GM19328 (cell line): ENCODE data around the gene GRM3.

Experiments used
- ATAC-seq: cut with Tn5 transposase; IDR thresholded peaks from one replicate; pipeline ENCODE4 v1.9.1; 2021; ENCODE audit warnings: mild to moderate bottlenecking, moderate library complexity; ENCODE audit not compliant: unreplicated experiment

The GRM3 gene

DNA sequence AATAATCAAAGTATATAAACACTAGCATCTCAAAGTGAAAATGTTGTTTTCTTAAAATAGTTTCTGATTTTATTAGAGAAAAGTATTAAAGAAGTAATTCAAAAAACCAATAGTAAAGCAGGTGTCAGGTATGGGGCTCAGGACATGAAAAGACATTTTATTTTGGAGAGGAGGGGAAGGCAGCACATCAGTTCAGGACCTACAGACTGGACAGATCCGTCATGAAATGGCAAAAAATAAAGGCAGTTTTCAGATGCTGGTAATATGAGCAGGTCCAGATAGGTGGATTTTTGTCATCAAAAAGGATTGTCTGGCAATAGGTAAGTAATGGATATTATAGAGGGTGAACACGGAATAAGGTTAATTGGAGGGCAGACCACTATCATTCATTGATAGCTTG lies 49.0 kb downstream of the GRM3 start:
- no peak for ATAC-seq

DNA sequence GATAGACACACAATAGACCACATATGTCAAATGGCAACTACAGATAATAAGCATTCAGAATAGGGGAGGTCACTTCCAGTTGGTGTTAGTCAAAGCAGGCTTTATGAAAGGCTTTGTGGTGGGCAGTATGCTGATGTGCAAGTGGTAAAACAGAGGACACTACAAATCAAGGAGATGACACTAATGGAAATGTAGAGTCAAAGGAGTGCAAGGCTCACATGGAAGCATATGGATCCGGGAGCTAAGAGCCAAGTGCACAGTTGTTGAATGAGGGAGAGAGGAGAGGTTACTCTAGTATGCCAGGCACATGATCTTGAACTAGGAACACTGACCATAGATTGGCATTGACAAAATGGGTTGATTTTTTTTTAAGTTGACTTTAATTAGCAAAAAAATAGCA lies 62.7 kb downstream of the GRM3 start:
- no peak for ATAC-seq

DNA sequence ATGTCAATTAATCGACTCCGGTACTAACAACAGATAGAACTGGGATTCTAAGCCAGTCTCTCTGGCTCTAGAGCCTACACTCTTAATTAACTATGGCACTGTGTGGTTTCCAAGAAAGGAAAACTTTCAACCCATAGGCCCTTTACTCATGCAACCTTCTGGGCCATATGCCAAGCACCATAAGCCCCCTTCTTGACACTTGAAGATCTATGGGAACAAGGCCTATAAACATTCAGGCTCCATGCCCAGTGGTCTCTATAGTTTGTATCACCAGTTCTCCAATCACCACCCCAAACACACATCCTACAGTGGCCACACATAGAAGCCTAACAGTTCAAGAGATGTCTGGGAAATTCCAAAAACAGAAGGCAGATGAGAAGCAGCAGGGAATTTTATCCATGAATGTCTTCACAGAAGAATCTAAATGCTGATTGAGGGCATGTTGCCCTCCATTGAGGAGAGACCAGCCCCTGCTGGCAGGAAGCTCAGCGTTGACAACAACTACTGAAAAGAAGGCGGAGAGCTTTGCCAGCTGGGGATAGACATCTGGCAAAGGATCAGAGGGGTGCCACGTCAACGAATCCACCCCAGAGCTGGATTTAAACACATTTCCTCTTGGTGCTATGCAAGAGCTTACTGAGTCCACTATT lies 64.4 kb downstream of the GRM3 start:
- no peak for ATAC-seq

DNA sequence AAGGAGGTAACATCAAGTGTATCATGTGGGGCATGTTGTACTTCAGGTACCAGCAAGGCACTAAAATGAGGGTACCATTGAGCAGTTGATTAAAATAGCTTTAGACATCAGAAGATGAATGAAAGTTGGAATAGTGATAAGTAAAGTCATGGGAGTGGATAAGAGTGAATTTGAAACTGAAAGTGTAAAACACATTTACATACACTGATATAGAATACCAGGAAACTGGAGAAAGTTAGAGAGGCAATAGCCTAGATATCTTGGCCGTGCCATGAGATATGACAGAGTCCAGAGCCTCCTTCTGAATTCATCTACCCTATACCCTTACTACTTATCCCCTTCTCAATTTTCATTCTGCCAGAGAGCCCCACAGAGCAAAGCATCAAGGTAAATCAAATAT lies 76.6 kb downstream of the GRM3 start:
- no peak for ATAC-seq

DNA sequence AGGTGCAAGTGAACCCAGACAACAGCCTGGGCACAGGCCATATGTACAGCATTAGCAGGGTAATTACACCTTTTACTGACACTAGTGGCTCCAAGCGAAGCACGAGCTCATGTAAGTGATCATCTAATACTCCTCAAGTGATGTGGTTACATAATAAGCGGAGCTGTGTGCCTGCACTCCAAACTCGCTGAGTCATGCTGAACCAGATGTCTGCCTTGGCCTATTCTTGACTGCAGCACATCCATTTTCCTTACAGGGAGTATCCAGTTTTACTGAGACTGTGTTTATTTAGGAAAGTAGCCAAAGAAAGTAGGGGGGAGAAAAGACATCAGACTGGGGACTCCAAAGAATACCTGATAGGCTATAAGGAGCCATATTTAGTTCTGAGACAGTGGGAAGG lies 90.1 kb downstream of the GRM3 start:
- no peak for ATAC-seq

DNA sequence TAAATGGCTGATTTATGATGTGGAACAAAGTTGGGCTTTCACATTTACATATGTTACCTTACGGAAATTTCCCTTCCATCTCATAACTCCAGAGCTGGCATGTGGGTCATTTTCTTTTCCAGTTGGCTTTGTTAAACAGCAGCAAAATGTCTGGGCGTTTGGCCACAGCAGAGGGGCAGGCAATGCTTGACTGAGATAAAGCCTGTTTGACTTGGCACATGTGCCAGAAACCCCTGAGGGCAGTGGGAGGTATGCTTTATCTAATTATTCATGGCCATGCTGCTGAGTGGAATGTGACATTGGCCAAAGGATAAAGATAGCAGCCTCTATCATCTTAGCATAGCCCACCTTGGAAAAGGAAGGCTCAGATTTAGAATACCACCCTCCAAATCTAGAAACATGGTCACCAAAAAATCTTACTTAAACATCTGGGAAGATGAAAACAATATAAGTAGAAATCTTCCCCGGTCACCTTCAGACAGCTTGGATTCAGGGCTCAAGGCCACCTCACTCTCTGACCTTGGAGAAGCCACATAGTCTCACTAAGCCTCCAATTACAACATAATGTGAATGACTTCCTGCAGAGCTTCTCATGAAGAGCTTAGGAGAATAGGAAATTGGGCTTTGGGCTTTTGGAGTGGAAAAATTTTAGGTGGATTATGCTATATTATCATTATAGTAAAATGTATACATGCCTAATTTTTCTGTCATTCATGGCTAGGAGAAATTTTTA lies 101.5 kb downstream of the GRM3 start:
- no peak for ATAC-seq

DNA sequence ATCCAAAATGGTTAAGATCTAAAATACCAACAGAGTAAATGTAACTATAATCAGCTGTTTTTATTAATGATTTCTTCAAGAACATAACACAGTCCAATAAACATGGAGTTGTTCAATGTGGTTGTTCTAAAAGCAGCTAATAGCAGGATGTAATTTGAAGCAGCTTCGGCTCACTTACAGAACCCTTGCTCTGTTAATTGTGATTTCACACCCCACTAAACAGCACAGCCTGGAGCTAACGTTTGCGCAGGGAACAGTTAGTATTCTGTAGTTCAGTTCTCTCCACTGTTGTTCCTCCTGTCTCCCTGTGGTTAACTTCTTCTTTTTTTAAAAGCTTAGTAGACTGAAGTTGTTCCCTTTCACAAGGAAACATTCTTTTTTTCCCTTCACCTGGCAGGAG lies 104.0 kb downstream of the GRM3 start:
- no peak for ATAC-seq

DNA sequence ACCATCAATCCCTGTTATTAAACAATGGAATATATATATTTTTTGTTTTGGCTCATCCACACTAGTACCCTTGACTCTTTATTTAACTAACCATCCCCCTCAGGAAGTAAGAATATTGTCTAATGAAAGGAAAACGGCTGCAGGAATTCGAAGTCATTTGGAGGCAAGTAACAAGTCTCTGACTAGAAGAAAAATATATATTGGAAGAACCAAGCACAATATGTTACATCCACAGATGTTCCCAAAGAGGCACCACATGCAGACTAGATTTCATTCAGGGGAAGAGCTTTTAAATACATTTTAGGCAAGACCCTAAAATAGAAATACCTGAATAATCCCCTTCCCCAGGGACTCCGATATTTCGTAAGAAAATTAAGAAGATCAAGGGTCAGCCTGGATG lies 104.5 kb downstream of the GRM3 start:
- ATAC-seq = no peak

DNA sequence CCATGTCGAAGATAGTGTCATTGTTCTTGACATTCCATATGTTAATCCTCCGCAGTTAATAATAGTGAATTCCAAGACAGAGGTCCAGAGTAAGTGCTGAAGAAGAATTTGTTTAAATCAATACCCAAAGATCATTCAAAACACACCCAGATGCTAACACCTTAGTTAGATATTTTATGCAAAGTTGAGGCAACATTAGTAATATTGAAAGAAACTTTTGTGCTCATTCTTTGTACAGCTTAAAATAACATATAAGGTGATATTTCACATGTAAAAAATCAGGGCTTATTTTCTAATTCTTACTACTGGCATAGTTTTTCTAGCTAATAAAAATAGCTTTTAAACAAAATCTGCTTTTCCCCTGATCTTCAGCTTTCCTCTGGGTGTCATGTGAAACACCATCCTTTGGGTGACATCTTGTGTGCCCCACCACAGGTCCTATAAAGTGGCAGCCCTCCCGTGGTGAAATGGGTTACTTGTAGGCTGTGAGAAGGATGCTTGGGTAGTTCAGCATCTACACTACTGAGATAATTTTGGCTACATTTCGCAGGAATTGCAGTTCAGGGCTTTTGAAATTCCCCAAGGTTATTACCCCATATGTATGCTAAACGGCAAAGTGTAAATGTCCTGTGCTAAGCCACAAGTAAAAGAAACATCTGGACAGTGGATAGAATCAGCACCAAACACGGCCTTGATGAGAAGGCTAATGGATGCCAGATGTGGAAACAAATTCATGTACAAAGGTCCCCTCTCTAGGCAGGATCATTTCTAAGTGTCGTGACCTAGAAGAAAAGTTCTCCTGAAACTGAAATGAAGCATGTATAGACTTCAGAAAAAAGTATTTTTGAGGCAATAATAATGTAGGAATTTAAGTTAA lies 105.4 kb downstream of the GRM3 start:
- ATAC-seq = no peak

DNA sequence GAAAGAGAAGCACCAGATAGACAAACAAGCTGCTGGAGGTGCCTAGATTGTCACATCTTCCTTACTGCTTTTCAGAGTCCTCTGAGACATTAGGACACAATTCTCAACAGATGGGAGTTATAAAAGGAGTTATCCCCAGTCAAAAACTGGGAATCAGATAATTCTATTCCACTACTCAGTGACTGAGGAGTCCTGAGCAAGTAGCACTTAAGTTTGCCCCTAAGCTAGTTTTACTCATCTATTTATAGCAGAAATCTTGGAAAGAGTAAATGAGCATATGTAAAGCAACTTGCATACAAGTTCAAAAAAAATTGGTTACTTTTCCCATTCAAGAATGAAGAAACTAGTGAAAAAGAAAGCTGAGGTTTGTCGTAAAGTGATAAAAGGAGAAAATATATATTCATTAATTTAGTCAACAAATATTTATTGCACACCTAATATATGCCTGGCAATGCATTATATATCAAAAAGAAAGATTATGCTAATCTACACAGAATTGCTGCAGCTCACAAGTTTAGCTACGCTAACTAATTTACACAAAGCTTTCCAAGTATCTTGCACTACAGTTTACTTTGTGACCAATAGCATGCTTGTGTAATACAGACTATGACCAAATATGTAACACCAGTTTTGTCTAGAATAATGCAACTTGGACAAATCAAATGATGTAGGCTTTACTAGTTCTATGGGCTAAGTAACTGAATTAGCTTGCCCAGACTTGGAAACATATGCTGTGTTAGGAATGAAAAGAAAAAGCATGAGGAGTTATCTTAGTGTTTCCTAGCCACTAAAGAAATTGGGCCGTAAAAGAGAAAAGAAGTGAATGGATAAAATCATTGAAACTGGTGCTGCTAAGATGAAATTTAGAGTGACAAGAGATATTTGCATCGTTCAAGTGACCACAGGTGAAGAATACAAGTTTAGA lies 106.3 kb downstream of the GRM3 start:
- no peak for ATAC-seq

DNA sequence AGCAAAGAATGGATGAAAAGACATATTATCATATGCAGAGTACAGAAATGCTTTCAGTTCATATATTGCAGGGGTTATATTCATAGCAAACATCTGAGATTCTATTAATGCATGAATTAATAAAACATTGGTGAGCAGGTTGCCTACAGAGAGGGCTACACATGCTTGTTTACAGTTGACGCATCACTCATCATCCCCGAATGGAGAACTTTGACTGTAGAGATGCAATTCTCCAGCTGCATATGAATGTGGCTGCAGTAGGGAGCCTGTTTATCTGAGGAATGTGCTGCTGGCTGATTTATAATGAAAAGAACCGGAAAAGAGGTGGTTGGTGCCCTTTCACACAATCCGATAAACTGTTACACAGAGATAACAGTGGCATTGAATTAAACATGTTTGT lies 116.5 kb downstream of the GRM3 start:
- no peak for ATAC-seq

DNA sequence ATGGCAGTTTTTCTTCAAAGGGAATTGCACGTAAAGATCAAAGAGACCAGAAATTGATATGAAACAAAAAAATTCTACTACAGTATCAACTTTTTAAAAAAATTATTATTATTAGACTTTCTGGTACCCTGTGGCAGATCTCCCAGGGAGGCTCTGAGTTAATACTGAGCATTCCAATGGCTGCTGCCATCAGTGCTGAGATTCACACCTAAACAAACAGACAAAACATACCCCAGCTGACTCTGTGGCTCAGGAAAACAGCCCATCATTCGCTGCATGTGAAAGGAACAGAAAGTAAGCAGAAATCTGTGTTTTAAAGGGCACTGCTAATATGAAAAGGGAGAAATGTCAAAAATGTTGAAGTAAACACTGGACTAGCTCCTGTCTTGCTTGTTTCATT lies 118.4 kb downstream of the GRM3 start:
- no peak for ATAC-seq

DNA sequence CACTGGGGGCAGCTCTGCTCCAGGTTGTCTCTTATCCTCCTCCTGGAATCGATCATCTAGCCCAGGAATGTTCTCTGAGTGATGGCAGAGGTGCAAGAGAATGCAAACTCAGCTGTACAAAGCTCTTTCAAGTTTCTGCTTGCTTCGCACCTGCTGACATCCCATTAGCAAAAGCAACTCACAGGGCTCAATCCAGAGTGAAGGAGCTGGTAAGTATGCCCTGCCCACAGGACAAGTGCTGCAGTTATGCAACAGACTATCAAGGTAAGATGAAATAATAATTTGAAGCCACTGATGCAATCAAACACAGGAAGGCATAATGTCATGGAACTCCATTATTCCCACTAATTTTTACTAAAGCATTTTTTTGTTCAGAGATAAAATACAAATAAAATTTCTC lies 122.2 kb downstream of the GRM3 start:
- ATAC-seq = no peak

DNA sequence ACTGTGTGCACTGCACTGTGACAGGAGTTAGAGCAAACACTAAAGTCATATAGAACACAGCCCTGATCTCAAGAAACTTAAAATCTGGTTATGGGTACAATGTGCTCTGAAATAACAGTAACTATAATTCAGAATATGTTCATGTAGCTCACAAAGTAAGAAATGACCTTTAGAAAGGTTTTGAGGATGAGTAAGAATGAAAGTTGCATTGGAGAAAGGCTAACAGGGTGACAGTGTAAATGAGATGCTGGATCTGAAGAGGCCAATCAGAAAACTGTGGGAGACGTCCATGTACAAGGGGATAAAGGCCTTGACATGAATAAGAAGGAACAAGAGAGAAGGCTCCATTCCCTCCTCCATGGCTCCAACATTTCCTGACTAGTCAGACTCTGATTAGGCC lies 124.7 kb downstream of the GRM3 start:
- ATAC-seq = peak; percentile 38

DNA sequence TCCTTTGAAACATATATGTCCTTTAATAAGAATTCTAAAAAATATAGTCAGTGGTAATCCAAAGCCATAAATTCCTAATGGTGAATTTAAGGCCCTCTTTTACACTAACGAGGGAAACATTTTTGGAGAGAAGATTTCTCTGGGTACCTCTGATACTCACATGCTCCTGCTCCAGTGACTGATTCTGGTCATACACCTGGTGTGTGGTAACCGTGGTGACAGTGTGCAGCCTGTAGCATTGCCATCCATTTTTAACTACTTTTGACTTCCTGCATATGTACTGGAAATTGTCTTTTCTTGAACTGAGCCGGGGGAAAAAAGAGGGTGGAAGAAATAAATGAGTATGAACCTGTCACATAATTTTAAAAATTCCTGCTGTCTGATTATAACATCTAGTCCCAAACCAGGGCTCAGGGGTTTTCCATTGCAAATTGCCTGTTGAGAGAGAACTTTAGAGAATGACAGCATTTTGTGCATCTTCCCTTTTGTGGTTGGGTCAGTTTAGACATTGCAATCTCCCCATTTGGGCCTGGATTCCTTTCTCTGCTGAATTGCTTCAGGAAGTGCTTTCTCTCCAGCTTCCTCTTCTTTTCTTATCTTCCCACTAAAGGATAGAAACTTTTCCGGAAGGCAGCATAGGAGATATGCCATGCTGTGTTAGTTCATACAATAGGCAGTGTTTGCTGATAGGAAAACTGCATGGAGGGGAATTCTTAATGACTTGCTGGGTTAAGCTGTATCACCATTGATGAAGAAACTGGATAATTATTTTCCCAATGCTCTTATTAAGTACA lies 125.5 kb downstream of the GRM3 start:
- peak; percentile 92 for ATAC-seq

DNA sequence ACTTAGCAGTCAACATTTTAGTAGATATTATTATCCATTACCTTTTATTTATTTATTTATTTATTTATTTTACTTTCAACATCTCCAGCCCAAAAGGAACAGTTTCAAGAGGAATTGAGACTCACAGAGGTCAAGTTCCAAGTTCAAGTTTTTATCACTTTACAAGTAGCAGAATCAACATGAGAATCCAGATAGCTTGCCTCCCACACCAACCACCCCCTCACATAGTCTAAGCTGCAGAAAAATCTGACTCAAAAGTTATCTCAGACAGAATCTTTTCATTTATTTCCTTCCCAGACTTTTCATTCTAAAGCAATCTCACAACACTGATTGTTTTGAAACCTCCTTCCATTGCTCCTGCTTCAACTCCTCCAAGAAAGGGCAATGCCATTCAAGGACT lies 129.6 kb downstream of the GRM3 start:
- no peak for ATAC-seq

DNA sequence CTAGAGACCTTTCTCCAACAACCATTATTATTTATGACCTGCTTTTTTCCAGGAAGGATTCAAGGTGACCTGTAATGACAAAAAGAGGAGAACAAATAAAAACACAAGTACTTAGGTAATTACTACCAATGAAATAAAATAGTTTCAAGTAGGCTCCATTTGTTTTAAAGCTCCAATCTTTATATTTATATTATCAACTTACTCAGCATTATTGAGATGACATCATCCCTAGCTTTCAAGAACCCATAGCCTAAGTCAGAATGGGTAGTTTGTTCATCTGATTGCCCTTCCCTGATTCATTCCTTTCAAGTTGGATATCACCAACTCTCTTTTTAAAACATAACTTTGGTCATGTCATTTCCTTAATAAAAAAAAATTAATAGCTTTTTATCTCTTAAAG lies 131.5 kb downstream of the GRM3 start:
- ATAC-seq = no peak

DNA sequence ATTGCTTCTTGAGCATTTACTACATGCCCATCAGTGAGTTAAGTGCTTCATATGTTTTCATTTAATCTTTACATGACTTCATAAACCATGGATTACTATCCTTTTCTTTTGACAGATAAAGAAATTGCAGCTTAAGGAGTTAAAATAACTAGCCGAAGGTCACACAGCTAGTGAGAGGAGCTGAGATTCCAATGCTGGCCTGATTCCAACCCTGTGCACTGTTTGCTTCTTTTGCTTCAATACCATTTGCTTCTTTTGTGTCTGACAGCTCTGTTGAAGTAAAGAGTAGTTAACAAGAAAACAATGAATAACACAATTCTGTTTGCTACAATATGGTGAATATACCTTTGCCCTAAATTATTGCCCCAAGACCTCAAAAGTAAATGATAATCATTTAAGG lies 132.4 kb downstream of the GRM3 start:
- no peak for ATAC-seq

DNA sequence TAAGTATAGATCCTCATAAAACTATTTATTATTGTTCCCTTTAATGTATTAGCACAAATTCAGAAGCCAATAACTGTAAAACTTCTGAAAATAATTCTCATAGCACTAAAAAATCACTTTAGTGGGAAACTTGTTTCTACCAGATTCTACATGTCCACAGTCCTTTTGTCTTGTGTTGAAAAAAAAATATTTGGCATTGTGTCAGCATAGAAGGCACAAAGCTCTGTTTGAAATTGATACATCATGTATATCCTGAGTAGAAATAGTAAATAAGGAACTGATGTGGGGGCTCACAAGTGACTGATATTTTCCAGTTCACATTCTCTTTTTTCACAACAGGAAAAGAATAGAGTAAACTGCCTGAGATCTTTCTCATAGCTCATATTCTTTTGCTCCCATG lies 134.6 kb downstream of the GRM3 start:
- no peak for ATAC-seq

DNA sequence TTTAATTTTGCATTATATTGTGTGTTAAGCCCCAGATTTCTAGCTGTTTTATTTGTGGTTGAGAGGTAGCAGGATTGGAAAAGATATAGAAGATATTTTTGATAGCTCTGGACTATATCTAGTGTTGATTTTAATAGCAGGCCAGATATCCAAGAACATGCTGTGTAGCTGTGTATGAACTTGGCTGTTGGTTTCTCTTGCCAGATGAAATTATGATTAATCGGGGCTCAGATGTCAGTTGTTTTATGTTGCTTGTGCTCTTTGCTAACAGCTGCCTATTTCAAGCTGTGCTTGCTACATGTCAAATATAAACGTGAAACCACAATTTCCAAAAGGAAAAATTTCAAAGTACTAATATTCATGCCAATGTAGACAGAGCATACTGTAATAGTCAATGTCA lies 141.1 kb downstream of the GRM3 start:
- ATAC-seq = no peak
